Osteoblast (primary cell): ENCODE measurements around the gene MARCHF3. TPM values are rescaled to one million over a fixed set of nuclear protein-coding genes. Genes with fewer than 3 reads are reported as not detected.
A peak's percentile ranks its signal among the peaks of the same experiment; 100 is the strongest.

Experiments
- DNase-seq: peaks from one replicate; pipeline ENCODE4 v3.0.0; 2011; ENCODE audit warnings: low spot score, mixed read lengths; ENCODE audit not compliant: insufficient read length; ENCODE audit errors: missing footprints
- H2AFZ ChIP-seq: 2 replicates; pipeline ENCODE4 v1.6.0; 2011; ENCODE audit warnings: mild to moderate bottlenecking, low read length
- H3K27ac ChIP-seq: 2 replicates; pipeline ENCODE4 v1.5.1; 2011; ENCODE audit warnings: mild to moderate bottlenecking, low read depth, low read length, moderate library complexity
- H3K27me3 ChIP-seq: 2 replicates; pipeline ENCODE4 v1.6.0; 2012; ENCODE audit warnings: mild to moderate bottlenecking, control low read depth, inconsistent platforms, low read length, moderate library complexity; ENCODE audit not compliant: insufficient read depth
- H3K36me3 ChIP-seq: 2 replicates; pipeline ENCODE4 v1.5.1; 2011; ENCODE audit warnings: mild to moderate bottlenecking, low read length, control low read depth, moderate library complexity; ENCODE audit not compliant: insufficient read depth
- H3K4me1 ChIP-seq: 2 replicates; pipeline ENCODE4 v1.5.1; 2011; ENCODE audit warnings: mild to moderate bottlenecking, low read length, control low read depth, moderate library complexity; ENCODE audit not compliant: insufficient read depth
- H3K4me2 ChIP-seq: 2 replicates; pipeline ENCODE4 v1.6.0; 2011; ENCODE audit warnings: mild to moderate bottlenecking, low read length; ENCODE audit not compliant: insufficient read depth
- H3K4me3 ChIP-seq: fragments of 200-600 bp; sonication (generic); 3 replicates; pipeline ENCODE4 v1.5.1; 2012; ENCODE audit warnings: mild to moderate bottlenecking, low read length, inconsistent platforms; ENCODE audit not compliant: insufficient read depth
- H3K79me2 ChIP-seq: 2 replicates; pipeline ENCODE4 v1.6.0; 2012; ENCODE audit warnings: mild to moderate bottlenecking, low read length, control low read depth, inconsistent platforms; ENCODE audit not compliant: insufficient read depth
- H3K9me3 ChIP-seq: 2 replicates; pipeline ENCODE4 v1.5.1; 2011; ENCODE audit warnings: low read depth, low read length, control low read depth
- H4K20me1 ChIP-seq: 2 replicates; pipeline ENCODE4 v1.6.0; 2012; ENCODE audit warnings: mild to moderate bottlenecking, low read length, control low read depth; ENCODE audit not compliant: insufficient read depth
- CTCF ChIP-seq: IDR thresholded peaks from 2 replicates; pipeline ENCODE4 v1.5.1; 2011; ENCODE audit warnings: mild to moderate bottlenecking, low read depth, low read length, moderate library complexity; ENCODE audit errors: extremely low read depth
- total RNA-seq: library from RNA; depleted of rRNA; stranded (reverse); fragments of >200 nt; gene quantifications from 2 replicates; pipeline ENCODE4 v1.2.3, GENCODE V29; 2012

The MARCHF3 gene
- total RNA-seq, 1 donor = 2.2 TPM

GRCh38 chr5:126848253-126848652 is 182.1 kb downstream of the MARCHF3 start:
- Histone ChIP-seq H3K4me3 (no peak overlapping the region), H3K4me1 (peaks cover 43% of the 10 kb centered on the region)

GRCh38 chr5:126847826-126848251 is 182.5 kb downstream of the MARCHF3 start:
- peak overlapping the region; percentile 71 for H2AFZ ChIP-seq
- no peak for TF ChIP-seq CTCF

More at GRCh38 chr5:126848253-126848652, 182.1 kb downstream of the MARCHF3 start:
- no peak for TF ChIP-seq CTCF
- Histone ChIP-seq H3K9me3 (no peaks in the 10 kb centered on the region), H3K27ac (no peak overlapping the region), H3K4me2 (no peak overlapping the region), H3K27me3 (no peaks in the 10 kb centered on the region), H2AFZ (peak overlapping the region; percentile 27), H3K36me3 (no peaks in the 10 kb centered on the region), H4K20me1 (no peaks in the 10 kb centered on the region), H3K79me2 (no peaks in the 10 kb centered on the region)
- peak; percentile 51 for DNase-seq

DNA sequence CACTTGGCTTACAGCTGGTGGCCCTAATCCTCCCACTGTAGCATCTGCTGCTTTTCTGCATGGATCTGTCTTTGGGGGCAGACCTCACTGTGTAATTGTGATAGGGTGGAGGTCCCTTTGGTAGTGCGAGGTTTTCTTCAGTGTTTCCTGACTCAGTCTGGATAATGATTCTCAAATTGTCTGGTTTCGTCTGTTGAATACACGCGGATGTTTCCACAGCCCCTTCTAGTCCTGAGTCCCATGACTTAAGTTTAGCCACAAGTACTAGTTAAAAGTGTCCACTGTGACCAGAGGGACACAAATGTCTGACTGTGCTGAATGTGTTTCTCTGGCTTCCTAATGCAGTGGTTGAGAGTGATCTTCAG is 182.9 kb downstream of the MARCHF3 start:
- Histone ChIP-seq H2AFZ (peak overlapping the region; percentile 71), H3K4me1 (peaks cover 42% of the 10 kb centered on the region), H4K20me1 (no peaks in the 10 kb centered on the region), H3K36me3 (no peaks in the 10 kb centered on the region), H3K4me2 (peak overlapping the region; percentile 45), H3K27me3 (no peaks in the 10 kb centered on the region), H3K4me3 (peak overlapping the region; percentile 6), H3K79me2 (no peaks in the 10 kb centered on the region), H3K27ac (peak overlapping the region; percentile 51), H3K9me3 (no peaks in the 10 kb centered on the region)
- DNase-seq = peak; percentile 34
- TF ChIP-seq CTCF = no peak

More at GRCh38 chr5:126847826-126848251, 182.5 kb downstream of the MARCHF3 start:
- H3K4me3 ChIP-seq = no peak overlapping the region
- no peaks in the 10 kb centered on the region for H3K79me2 ChIP-seq
- H3K9me3 ChIP-seq = no peaks in the 10 kb centered on the region
- H3K4me1 ChIP-seq = peaks cover 43% of the 10 kb centered on the region
- H4K20me1 ChIP-seq = no peaks in the 10 kb centered on the region
- H3K27me3 ChIP-seq = no peaks in the 10 kb centered on the region
- peak overlapping the region; percentile 45 for H3K4me2 ChIP-seq
- no peaks in the 10 kb centered on the region for H3K36me3 ChIP-seq
- peak overlapping the region; percentile 51 for H3K27ac ChIP-seq
- DNase-seq = no peak

DNA sequence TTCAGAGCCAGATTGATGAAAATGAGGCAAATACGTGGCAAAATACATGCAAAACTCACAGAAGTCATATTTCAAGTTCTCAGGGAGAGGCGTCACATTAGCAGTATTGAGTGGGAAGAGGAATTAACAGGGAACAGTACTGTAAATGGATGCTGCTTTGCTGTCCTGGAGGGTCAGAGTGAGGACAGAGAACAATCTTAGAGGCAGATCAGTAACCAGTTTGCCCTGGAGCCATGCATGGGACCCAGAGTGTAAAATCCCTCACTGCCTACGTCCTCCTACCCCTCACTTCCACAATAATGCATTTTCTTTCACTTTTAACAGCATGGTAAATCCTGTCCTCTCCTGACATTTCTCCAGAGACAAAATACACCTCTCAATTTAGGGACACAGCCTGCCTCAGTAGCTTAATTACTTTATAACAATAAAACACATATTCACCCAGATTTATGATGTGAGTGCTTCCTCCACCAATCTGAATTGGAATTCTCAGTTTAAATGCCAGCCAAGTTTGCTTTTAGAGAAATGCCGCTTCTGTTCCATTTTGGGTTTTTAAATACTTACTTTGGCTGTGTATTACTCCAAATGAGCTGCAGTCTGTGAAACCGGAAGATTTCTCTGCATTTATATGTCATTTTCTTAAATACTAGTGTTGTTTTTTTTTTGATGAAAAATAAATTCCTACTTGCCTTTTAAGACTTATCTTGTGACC is 183.5 kb downstream of the MARCHF3 start:
- peak overlapping the region; percentile 71 for H2AFZ ChIP-seq

More for the DNA sequence above, 183.5 kb downstream of the MARCHF3 start:
- H3K36me3 ChIP-seq = no peaks in the 10 kb centered on the region
- peak overlapping the region; percentile 45 for H3K4me2 ChIP-seq
- no peaks in the 10 kb centered on the region for H4K20me1 ChIP-seq
- no peaks in the 10 kb centered on the region for H3K27me3 ChIP-seq
- peaks cover 36% of the 10 kb centered on the region for H3K4me1 ChIP-seq
- no peaks in the 10 kb centered on the region for H3K9me3 ChIP-seq
- TF ChIP-seq CTCF = no peak
- H3K4me3 ChIP-seq = peak overlapping the region; percentile 6
- DNase-seq = no peak
- H3K79me2 ChIP-seq = no peaks in the 10 kb centered on the region
- H3K27ac ChIP-seq = no peak overlapping the region
